VCaP (cell line): ENCODE results near the gene FLAD1.

ENCODE experiments used
- H3K27ac ChIP-seq: fragments of 450-650 bp; 2 replicates; pipeline ENCODE4 v1.5.1; 2017
- CTCF ChIP-seq: fragments of 450-650 bp; conservative IDR thresholded peaks from 2 replicates; pipeline ENCODE4 v1.5.1; 2017; ENCODE audit warnings: mild to moderate bottlenecking, moderate library complexity

The FLAD1 gene

GRCh38 chr1:154970631-154971340 lies 12.4 kb upstream of the FLAD1 start, which contains the start of gene SHC1:
TSS of gene SHC1 (minus strand) at chr1:154970747. CDS start at chr1:154970526, 221 bp downstream.
- peak within 1 kb of the TSS; percentile 94; the same call in 1 of the 2 replicates for H3K27ac ChIP-seq
- TF ChIP-seq CTCF, result no peak

GRCh38 chr1:154971341-154971998 lies 11.7 kb upstream of the FLAD1 start:
- TF ChIP-seq CTCF, result no peak
- peak overlapping the region; percentile 94; the same call in 1 of the 2 replicates for H3K27ac ChIP-seq

GRCh38 chr1:154972213-154972516 lies 11.0 kb upstream of the FLAD1 start:
- H3K27ac ChIP-seq, result peak overlapping the region; percentile 94

GRCh38 chr1:154972517-154973343 lies 10.4 kb upstream of the FLAD1 start:
- TF ChIP-seq CTCF, result no peak
- H3K27ac ChIP-seq, result peak overlapping the region; percentile 94

More at GRCh38 chr1:154972213-154972516, 11.0 kb upstream of the FLAD1 start:
- no peak for TF ChIP-seq CTCF

GRCh38 chr1:154973344-154974101 lies 9.6 kb upstream of the FLAD1 start:
- TF ChIP-seq CTCF, result no peak; the same call in 1 of the 2 replicates

GRCh38 chr1:154974102-154974807 lies 8.9 kb upstream of the FLAD1 start, which contains the start of gene CKS1B:
TSS of gene CKS1B (plus strand) at chr1:154974681. CDS start at chr1:154974746, 65 bp downstream.
- TF ChIP-seq CTCF, result no peak
- H3K27ac ChIP-seq, result peak within 1 kb of the TSS; percentile 94

More at GRCh38 chr1:154973344-154974101, 9.6 kb upstream of the FLAD1 start:
- H3K27ac ChIP-seq, result peak overlapping the region; percentile 94
